Subcutaneous abdominal adipose tissue (tissue), 5 donors: ENCODE data around the gene MSI1.

Experiments used
- H3K27ac ChIP-seq: one replicate; pipeline ENCODE4 v1.7.0; 2013; ENCODE audit warnings: low read depth, mild to moderate bottlenecking, inconsistent platforms, low read length, moderate library complexity
- H3K27me3 ChIP-seq, 5 donors: one replicate each; pipeline ENCODE4 v1.7.0; 2013; ENCODE audit warnings: low read length in 5 of 5, inconsistent platforms in 1 of 5; ENCODE audit not compliant: control insufficient read depth in 5 of 5, insufficient read depth in 4 of 5
- H3K36me3 ChIP-seq, 5 donors: one replicate each; pipeline ENCODE4 v1.7.0; 2013; ENCODE audit warnings: low read length in 5 of 5; ENCODE audit not compliant: control insufficient read depth in 5 of 5, insufficient read depth in 5 of 5
- H3K4me1 ChIP-seq, 5 donors: one replicate each; pipeline ENCODE4 v1.7.0; 2013; ENCODE audit warnings: low read length in 5 of 5, mild to moderate bottlenecking in 3 of 5, moderate library complexity in 1 of 5; ENCODE audit not compliant: control insufficient read depth in 5 of 5, insufficient read depth in 5 of 5
- H3K4me3 ChIP-seq, 5 donors: one replicate each; pipeline ENCODE4 v1.7.0; 2013; ENCODE audit warnings: low read length in 5 of 5, low read depth in 1 of 5
- H3K9ac ChIP-seq, 5 donors: one replicate each; pipeline ENCODE4 v1.7.0; 2013; ENCODE audit warnings: low read length in 5 of 5, mild to moderate bottlenecking in 4 of 5, moderate library complexity in 3 of 5
- H3K9me3 ChIP-seq, 5 donors: one replicate each; pipeline ENCODE4 v1.7.0; 2013; ENCODE audit warnings: low read length in 5 of 5; ENCODE audit not compliant: control insufficient read depth in 5 of 5
- donor health status: healthy.
- donor health status: healthy.
- donor health status: healthy.
- donor health status: healthy.
- donor health status: healthy.

Gene MSI1

DNA sequence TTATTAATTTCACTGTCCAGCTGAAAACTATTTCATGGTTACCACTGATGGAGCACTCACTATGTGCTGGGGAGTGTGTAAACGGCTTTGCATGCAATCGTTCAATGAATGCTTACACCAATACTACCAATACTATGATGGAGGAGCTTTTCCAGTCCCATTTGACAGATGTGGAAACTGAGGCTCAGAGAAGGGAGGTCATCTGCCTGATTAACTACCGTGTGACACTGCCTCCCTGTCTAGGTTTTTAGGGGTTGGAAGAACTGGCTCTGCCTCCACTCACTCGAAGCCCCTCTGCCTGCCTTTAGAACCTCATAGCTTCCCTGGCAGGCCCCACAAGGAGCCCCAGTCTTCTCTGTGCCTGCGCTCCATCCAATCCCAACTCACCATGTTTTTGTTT is 11.9 kb downstream of the MSI1 start:
- peaks cover 0 to 13% (median 6%) of the 10 kb centered on the region in 5 donors for H3K4me1 ChIP-seq
- H3K27me3 ChIP-seq: peaks cover 0 to 19% (median 4%) of the 10 kb centered on the region in 5 donors
- no peak overlapping the region for H3K9ac ChIP-seq
- no peaks in the 10 kb centered on the region for H3K9me3 ChIP-seq
- no peaks in the 10 kb centered on the region for H3K36me3 ChIP-seq
- no peak overlapping the region for H3K27ac ChIP-seq
- no peak overlapping the region for H3K4me3 ChIP-seq

- peaks cover 0 to 8% (median 1%) of the 10 kb centered on the region in 5 donors for H3K4me1 ChIP-seq
- H3K9me3 ChIP-seq: no peaks in the 10 kb centered on the region
- H3K36me3 ChIP-seq: no peaks in the 10 kb centered on the region
- H3K27me3 ChIP-seq: peaks cover 0 to 15% (median 3%) of the 10 kb centered on the region in 5 donors
- no peak overlapping the region for H3K4me3 ChIP-seq
- H3K9ac ChIP-seq: no peak overlapping the region
- no peak overlapping the region for H3K27ac ChIP-seq
These were observed 12.4 kb downstream of the MSI1 start for GRCh38 chr12:120356567-120357030.

DNA sequence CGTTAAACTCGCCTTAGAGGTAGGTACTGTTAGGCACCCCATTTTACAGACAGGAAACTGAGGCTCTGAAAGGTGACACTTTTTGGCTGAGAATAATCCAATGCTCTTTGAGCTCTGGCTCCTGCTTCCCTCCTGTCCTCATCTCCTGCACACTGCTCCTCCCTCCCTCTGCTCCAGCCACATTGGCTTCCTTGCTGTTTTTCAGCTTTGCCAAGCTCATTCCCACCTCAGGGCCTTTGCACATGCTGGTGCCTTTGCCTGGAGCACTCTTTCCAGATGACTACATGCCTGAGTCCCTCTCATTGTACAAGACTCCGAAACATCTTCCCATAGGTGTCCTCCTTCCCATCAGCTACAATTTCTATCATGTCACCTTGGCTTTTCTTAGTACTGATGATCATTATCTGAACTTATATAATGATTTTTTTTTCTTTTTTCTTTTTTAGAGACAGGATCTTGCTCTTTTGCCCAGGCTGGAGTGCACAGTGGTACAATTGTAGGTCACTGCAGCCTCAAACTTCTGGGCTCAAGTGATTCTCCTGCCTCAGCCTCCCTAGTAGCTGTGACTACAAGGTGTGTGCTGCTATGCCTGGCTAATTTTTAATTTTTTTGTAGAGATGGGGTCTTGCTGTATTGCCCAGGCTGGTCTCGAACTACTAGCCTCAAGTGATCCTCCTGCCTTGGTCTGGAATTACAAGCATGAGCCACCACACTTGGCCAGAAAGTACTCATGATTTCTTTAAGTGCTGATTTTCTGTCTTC is 15.2 kb downstream of the MSI1 start:
- Histone ChIP-seq H3K4me1 (peaks cover 0 to 21% (median 13%) of the 10 kb centered on the region in 5 donors), H3K9ac (no peak overlapping the region), H3K27me3 (peaks cover 0 to 3% (median 2%) of the 10 kb centered on the region in 5 donors), H3K9me3 (no peaks in the 10 kb centered on the region), H3K36me3 (no peaks in the 10 kb centered on the region), H3K27ac (no peak overlapping the region), H3K4me3 (no peak overlapping the region)

DNA sequence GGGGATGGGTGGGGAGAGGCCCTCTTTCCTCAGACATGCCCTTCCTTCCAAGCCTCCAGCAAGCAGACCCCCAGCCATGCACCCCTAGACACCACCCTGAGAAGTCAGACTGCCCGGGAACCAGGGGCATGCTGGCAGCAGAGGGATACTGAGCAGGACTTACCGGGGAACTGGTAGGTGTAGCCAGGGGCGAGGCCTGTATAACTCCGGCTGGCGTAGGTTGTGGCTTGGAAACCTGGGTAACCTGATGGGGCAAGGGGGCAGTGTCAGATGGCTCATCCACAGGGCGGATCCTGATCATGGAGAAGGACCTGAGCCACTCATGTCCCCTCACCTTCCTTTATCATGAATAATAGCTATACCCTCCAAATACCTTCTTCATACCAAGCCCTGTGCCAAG is 15.8 kb downstream of the MSI1 start:
- H3K36me3 ChIP-seq: no peaks in the 10 kb centered on the region
- no peaks in the 10 kb centered on the region for H3K9me3 ChIP-seq
- H3K27ac ChIP-seq: no peak overlapping the region
- no peak overlapping the region for H3K4me3 ChIP-seq
- H3K9ac ChIP-seq: no peak overlapping the region
- H3K27me3 ChIP-seq: peaks cover 0 to 3% (median 0%) of the 10 kb centered on the region in 5 donors
- peaks cover 0 to 21% (median 13%) of the 10 kb centered on the region in 5 donors for H3K4me1 ChIP-seq

DNA sequence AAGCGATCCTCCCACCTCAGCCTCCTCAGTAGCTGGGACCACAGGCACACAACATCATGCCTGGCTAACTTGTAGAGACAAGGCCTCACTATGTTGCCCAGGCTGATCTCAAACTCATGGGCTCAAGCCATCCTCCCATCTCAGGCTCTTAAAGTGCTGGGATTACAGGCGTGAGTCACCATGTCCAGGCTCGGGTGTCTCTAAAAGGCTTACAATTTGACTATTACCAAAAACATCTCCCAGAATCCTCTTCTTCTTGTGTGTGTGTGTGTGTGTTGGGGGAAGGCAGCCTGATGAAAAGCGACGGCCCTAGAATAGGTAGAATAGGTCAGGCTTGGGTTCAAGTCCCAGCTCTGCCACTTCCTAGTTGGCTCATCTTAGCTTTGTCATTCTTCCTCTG is 16.8 kb downstream of the MSI1 start:
- H3K27me3 ChIP-seq: peaks cover 0 to 4% (median 3%) of the 10 kb centered on the region in 5 donors
- no peaks in the 10 kb centered on the region for H3K36me3 ChIP-seq
- H3K4me1 ChIP-seq: peaks cover 0 to 21% (median 13%) of the 10 kb centered on the region in 5 donors
- H3K9ac ChIP-seq: no peak overlapping the region
- no peak overlapping the region for H3K27ac ChIP-seq
- H3K9me3 ChIP-seq: no peaks in the 10 kb centered on the region
- no peak overlapping the region for H3K4me3 ChIP-seq

- Histone ChIP-seq H3K4me3 (no peak overlapping the region), H3K9ac (peak overlapping the region in 2 of 5 donors; percentile 43 to 47), H3K4me1 (peaks cover 0 to 21% (median 10%) of the 10 kb centered on the region in 5 donors), H3K27ac (no peak overlapping the region), H3K36me3 (no peaks in the 10 kb centered on the region), H3K27me3 (peaks cover 0 to 4% (median 3%) of the 10 kb centered on the region in 5 donors), H3K9me3 (no peaks in the 10 kb centered on the region)
These were observed 18.2 kb downstream of the MSI1 start for GRCh38 chr12:120350576-120351350.

- no peak overlapping the region for H3K27ac ChIP-seq
- H3K27me3 ChIP-seq: peaks cover 0 to 4% (median 3%) of the 10 kb centered on the region in 5 donors
- H3K9me3 ChIP-seq: no peaks in the 10 kb centered on the region
- H3K36me3 ChIP-seq: no peaks in the 10 kb centered on the region
- no peak overlapping the region for H3K4me3 ChIP-seq
- H3K9ac ChIP-seq: no peak overlapping the region
- H3K4me1 ChIP-seq: peaks cover 0 to 21% (median 10%) of the 10 kb centered on the region in 5 donors
These were observed 21.2 kb downstream of the MSI1 start for GRCh38 chr12:120347766-120348165.

DNA sequence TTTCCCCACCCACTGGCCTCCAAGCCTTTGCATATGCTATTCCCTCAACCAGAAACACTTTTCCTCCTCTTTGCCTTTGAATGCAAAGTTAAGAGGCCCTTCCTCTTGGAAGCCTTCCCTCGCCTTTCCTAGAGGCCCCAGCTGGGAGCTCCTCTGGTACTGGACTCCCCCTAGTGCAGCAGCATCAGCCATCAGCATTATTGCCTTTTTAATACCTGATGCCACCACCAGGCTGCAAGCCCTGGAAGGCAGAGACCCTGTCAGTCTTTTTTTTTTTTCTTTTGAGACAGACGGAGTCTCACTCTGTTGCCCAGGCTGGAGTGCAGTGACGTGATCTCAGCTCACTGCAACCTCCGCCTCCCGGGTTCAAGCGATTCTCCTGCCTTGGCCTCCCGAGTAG is 22.3 kb downstream of the MSI1 start:
- Histone ChIP-seq H3K36me3 (no peaks in the 10 kb centered on the region), H3K9ac (no peak overlapping the region), H3K9me3 (no peaks in the 10 kb centered on the region), H3K27ac (no peak overlapping the region), H3K4me3 (no peak overlapping the region), H3K4me1 (peaks cover 0 to 21% (median 10%) of the 10 kb centered on the region in 5 donors), H3K27me3 (peaks cover 0 to 5% (median 3%) of the 10 kb centered on the region in 5 donors)

- Histone ChIP-seq H3K4me1 (peaks cover 0 to 17% (median 6%) of the 10 kb centered on the region in 5 donors), H3K27me3 (peaks cover 0 to 5% (median 3%) of the 10 kb centered on the region in 5 donors), H3K27ac (no peak overlapping the region), H3K4me3 (no peak overlapping the region), H3K9ac (no peak overlapping the region), H3K9me3 (no peaks in the 10 kb centered on the region), H3K36me3 (no peaks in the 10 kb centered on the region)
These were observed 22.9 kb downstream of the MSI1 start for GRCh38 chr12:120346031-120346430.

DNA sequence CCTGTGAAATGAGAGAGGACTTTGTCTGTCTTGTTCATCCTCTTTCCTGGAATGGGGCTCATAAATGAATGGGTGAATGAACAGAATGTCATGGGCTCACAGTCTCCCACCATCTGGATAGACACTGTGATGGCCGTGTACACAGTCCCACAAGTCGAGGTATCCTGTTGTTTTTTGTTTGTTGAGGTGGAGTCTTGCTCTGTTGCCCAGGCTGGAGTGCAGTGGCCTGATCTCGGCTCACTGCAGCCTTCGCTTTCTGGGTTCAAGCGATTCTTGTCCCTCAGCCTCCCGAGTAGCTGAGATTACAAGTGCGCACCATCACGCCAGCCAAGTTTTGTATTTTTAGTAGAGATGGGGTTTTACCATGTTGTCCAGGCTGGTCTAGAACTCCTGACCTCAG is 25.3 kb downstream of the MSI1 start:
- no peak overlapping the region for H3K9ac ChIP-seq
- H3K27me3 ChIP-seq: peaks cover 0 to 5% (median 3%) of the 10 kb centered on the region in 5 donors
- H3K9me3 ChIP-seq: no peaks in the 10 kb centered on the region
- H3K4me3 ChIP-seq: no peak overlapping the region
- no peaks in the 10 kb centered on the region for H3K4me1 ChIP-seq
- no peak overlapping the region for H3K27ac ChIP-seq
- no peaks in the 10 kb centered on the region for H3K36me3 ChIP-seq
